T-helper 1 cell treated with Interleukin-12 subunit alpha and Interleukin-12 subunit beta and Interleukin-4 antibody, amounts not matched to agents 30 ng/mL and 1 ng/mL, for 36 hours (primary cell): ENCODE data around the gene SUSD6. TPM values are rescaled to one million over a fixed set of nuclear protein-coding genes. Genes with fewer than 3 reads are reported as not detected.

Source experiments
- intact Hi-C: fragments of 100-400 bp; cut with micrococcal nuclease; formaldehyde crosslinking; loops from one replicate; pipeline ENCODE4 v1.15.1; 2024
- total RNA-seq: library from RNA; stranded (reverse); gene quantifications from 2 replicates; pipeline ENCODE4 v1.2.3, GENCODE V29; 2022

SUSD6 gene
- total RNA-seq, 1 donor from 2014 or later = 106 TPM

- intact Hi-C loops = loop anchor here (1.0 kb wide), 1 partner anchor 8 kb away; no protein-coding TSS in a partner anchor
Observed at GRCh38 chr14:69667938-69668335, 56.5 kb downstream of the SUSD6 start.

DNA sequence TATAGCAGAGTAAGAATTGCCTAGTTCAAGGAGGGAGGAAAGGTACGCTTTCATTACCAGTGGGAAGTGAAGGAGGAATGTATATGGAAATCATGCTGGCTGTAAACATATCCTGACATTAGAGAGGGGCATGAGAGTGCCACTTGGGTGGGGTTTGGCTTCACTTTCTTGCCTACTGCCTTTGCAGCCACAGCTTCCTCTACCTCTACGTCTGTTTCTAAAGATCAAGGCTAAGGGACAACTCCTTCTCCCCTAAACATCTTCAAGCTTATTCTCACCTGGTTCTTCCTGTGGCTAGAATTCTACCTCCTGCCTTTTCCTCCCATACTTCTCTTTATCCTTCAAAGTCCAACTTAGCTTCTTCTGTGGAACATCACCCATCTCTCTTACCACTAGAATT lies 58.0 kb downstream of the SUSD6 start:
- intact Hi-C loops = loop anchor here (1.0 kb wide), 1 partner anchor 8 kb away; no protein-coding TSS in a partner anchor

DNA sequence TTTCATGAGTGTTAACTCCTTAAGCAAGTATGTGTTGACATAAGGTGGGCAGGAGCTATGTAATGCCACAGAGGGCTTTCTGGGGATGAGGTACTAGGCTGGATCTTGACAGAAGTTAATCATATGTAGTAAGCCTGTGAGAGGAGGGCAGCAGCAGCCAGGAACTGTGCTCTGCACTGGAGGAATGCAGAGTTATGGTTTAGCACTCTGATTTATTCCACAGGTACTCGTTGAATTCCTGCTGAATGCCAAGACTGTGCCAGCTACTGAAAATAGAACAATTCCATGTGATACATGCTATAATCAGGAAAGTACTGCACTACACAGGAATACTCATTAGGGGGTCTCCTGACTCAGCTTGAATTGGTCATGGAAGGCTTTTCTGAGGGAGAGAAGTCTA lies 58.7 kb downstream of the SUSD6 start:
- intact Hi-C loops = no loop called here

DNA sequence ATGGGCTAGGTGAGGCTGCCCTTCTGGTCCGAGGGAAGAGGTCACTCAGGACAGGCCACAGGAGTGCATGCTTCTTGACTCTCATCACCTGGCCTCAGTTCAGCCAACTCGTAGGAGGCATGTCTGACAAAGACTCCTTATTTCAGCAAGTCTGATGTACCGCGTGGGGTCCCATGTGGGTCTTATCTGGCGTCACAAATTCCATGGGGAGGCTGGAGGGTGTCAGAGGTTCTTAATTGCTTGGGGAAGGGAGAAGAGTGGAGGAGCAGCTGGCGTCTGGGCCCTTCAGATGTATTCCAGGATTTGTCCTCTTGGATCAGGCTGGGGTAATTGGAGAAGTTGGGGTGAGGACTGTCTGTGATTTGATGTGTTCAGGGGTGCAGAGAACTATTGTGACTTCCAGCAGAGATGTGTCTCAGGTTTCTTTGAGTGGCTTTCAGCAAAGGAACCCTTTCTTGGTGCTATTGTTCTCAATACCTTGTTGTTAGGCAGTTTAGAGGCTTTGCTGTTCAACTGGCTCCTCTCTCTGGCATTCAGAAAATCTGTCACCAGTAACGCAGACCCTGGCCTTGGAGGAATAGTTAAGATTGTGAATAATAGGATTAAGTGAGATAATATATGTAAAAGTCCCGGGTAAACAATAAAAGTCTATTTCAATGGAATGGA lies 60.1 kb downstream of the SUSD6 start:
- intact Hi-C loops = no loop called here

- intact Hi-C loops = no loop called here
Observed at GRCh38 chr14:69672356-69672755, 61.0 kb downstream of the SUSD6 start.

- intact Hi-C loops = loop anchor here (1.0 kb wide), 4 partner anchors 9 to 58 kb away; no protein-coding TSS in a partner anchor
Observed at GRCh38 chr14:69673104-69673503, 61.7 kb downstream of the SUSD6 start.

GRCh38 chr14:69673578-69674305 lies 62.3 kb downstream of the SUSD6 start:
- intact Hi-C loops = loop anchor here (1.0 to 2.0 kb wide), 5 partner anchors 9 to 58 kb away; no protein-coding TSS in a partner anchor

DNA sequence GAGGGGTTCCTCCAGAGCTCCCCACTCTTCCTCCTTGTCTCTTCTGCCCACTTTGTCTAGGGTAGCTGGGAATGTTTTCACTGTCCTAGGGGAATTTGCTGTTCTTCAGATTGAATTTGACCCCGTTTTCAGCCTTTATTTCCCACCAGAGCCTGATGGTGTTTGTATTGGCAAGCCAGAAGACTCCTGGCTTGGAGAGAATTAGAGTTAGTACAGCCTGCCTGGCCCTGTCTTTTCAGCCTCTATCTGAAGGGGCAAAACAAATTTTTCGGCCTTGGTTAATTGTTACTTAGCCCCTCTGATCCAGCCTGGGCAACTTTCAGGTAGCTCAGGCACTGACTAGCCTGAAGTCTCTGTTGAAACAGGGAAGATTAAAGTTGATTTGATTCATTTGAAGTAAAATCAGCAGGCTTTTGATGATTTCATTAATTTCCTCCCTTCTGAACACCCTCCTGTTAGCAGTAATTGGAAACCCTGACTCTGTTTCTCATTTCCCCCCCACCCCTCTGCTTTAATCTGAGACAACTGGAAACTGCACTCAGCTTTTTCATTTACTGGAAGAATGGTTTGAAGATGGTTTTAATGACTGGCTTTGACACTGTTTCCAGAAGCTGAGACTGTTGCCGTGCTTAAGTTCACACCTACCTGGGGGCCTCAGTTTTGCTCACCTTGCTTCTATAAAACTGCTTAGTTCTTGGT lies 63.3 kb downstream of the SUSD6 start:
- intact Hi-C loops = loop anchor here (2.0 kb wide), 1 partner anchor 50 kb away; no protein-coding TSS in a partner anchor

GRCh38 chr14:69675245-69675583 lies 63.8 kb downstream of the SUSD6 start:
- intact Hi-C loops = loop anchor here (2.0 kb wide), 1 partner anchor 50 kb away; no protein-coding TSS in a partner anchor

DNA sequence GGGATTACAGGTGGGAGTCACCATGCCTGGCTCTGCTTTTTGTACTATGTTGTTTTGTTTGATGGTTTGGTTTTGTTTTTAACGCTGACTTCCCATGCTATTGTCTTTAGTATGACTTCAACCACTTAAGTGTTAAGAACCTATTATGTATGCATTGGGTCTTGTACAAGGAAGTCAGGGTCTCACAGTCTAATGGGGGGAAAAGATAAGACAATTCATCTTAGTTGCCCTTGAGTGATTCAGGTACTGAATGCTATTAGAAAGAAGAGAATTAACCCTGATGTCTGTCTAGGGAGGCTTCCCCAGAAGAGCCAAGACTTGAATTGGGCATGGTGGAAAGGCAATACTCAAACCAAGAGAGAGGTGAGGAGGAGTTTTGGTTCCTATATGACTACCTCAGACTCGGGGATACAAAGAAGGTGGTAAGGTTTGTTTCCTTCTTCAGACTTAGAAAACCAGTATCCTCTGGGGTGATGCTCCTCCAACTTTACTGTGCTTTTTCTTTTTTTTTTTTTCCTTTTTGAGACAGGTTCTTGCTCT lies 64.6 kb downstream of the SUSD6 start:
- intact Hi-C loops = loop anchor here (1.0 to 2.0 kb wide), 7 partner anchors 9 to 883 kb away; partner anchors contain the start of genes SRSF5 and ZFP36L1

- intact Hi-C loops = loop anchor here (1.0 to 2.0 kb wide), 6 partner anchors 9 to 884 kb away; partner anchors contain the start of genes SRSF5 and ZFP36L1
Observed at GRCh38 chr14:69676723-69677122, 65.3 kb downstream of the SUSD6 start.

DNA sequence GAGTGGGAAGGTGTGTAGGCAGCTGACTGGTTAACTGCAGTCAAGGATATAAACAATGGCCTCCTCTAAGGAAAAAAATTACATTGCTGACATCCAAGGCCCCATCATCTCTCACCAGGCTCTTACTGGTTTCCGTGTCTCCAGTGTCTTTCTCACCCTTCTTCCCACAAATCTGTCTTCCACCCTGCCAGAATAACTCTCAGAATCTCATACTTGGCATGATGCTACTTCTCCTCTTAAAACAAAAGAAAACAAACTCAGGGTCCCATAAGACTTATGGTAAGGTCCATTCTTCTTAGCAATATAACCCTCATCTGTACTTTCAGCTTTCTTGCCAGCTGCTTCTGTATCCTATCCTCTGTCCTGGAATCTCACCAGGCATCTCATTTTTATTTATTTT lies 68.9 kb downstream of the SUSD6 start:
- intact Hi-C loops = loop anchor here (10.0 kb wide), 2 partner anchors 285 to 525 kb away; partner anchors contain the start of genes DCAF5, ERH and SLC39A9

DNA sequence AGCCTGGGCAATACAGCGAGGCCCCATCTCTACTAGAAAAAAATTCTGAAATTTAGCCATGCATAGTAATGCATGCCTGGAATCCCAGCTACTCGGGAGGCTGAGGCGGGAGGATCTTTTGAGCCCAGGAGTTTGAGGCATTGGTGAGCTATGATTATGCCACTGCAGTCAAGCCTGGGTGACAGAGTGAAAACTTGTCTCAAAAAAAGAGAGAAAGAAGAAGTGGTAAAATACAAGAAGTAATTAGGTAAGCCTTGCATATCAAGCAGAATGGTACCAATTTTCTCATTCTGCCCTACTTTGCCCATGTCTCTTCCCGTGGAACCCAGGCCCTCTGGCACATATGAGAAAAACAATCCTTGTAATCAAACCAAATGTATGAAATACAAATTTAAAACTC lies 70.7 kb downstream of the SUSD6 start:
- intact Hi-C loops = loop anchor here (1.0 to 10.0 kb wide), 5 partner anchors 9 to 527 kb away; partner anchors contain the start of genes DCAF5, ERH and SLC39A9

DNA sequence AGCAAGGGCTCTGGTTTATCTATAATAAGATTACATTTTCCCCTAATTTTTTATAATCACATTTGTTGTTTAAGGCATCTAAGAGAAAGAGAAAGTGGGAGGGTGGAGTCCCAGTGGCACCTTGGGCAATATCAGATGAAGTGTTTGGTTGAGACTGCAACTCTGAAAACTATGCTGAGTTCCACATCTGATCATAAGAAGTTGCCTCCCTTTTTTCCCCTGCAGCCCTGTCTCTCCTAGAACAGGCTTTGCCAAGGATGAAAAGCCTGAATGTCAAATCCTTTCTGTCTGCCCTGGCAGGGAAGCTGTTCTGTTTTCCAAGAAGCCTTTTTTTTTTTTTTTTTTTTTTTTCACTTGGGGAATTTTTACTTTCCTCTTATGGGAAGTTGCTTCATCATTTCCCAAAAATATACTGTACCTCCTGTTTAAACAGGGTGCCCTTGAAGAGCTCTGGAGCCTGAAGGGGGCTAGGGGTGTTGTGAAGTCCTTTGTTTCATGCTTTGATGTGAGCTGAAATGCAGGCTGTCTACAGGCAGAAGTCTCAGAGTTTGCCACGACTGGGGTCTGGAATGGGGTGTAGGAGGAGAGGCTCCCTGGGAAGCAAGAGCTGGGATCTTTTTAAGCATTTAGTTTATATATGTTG lies 71.3 kb downstream of the SUSD6 start:
- intact Hi-C loops = loop anchor here (1.0 to 10.0 kb wide), 5 partner anchors 9 to 528 kb away; partner anchors contain the start of genes DCAF5, ERH and SLC39A9

- intact Hi-C loops = loop anchor here (2.0 to 10.0 kb wide), 3 partner anchors 19 to 529 kb away; partner anchors contain the start of genes DCAF5, ERH and SLC39A9
Observed at GRCh38 chr14:69683971-69684370, 72.6 kb downstream of the SUSD6 start.

DNA sequence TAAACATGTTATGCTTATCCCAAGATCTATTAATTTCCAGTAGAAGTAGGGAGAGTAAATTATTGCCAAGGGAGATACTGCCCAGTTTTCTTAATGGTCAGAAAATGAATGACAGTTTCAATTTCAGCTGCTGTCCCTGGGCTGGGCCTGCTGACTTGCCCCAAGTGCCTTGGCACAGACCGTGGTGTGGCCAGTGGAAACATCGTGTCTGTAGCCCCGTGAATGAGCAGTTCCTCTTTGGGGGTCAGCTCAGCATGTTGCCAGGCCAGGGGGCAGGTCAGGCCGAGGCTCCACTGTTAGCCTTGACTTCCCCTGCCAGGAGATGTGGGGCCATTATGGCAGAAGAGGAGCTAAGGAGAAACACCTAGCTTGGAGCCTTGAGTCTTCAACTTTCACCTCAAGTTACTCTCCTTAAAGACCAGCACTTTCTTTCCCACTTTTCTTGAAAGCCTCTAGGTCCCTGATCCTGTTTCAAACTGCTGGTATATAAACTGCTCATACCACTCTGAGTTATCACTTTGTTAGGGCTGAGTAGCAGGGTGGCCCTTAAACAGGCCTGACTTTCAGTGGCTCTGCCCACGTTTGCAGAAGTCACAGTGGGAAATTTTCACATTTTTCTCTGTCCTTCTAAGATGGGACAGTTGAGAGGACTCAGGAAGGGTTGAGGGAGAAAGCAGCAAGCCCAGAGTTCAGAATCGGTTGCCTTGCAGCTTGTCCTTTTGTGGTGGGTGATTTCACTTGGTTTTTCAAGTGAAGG lies 73.2 kb downstream of the SUSD6 start:
- intact Hi-C loops = loop anchor here (1.0 to 10.0 kb wide), 8 partner anchors 8 to 530 kb away; partner anchors contain the start of genes DCAF5, ERH, SLC39A9 and SRSF5

DNA sequence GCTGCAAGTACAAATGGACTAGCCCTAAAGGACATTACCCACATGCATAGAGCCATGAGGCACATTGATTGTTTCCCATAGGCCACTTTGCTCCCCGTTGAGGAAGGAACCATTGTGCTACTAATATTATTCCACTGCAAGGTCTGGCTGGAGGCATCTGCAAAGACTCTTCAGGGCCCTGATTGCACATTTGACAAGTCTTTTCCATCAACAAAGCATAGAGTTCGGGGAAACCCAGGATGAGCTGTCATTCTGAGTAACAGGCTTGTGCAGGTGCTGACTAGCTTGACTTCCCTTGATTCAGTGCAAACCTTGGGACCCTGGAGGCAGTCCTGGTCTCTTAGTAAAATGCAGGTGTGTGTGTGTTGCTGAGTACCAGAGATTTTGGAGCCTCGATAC lies 73.8 kb downstream of the SUSD6 start:
- intact Hi-C loops = loop anchor here (1.0 to 10.0 kb wide), 8 partner anchors 9 to 530 kb away; partner anchors contain the start of genes DCAF5, ERH, SLC39A9 and SRSF5

DNA sequence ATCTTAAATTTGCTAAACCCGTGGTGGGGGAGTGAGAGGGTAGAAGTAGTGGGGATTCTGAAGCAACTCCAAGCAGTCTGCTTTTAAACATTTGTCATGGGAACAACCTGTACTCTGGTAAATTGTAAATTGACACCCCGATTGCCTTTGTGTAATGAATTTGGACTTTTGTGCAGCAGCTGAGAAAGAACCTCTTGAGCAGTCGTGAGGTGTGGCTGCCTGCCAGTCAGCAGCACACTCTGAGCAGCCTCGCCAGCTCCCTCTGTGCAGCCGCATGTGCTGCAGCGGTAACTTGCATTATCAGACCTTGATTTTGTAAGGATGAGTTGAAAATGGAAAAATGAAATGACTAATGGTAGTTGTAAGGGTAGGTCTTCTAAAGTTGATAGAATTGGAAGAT lies 74.3 kb downstream of the SUSD6 start:
- intact Hi-C loops = loop anchor here (1.0 to 10.0 kb wide), 8 partner anchors 9 to 531 kb away; partner anchors contain the start of genes DCAF5, ERH, SLC39A9 and SRSF5

DNA sequence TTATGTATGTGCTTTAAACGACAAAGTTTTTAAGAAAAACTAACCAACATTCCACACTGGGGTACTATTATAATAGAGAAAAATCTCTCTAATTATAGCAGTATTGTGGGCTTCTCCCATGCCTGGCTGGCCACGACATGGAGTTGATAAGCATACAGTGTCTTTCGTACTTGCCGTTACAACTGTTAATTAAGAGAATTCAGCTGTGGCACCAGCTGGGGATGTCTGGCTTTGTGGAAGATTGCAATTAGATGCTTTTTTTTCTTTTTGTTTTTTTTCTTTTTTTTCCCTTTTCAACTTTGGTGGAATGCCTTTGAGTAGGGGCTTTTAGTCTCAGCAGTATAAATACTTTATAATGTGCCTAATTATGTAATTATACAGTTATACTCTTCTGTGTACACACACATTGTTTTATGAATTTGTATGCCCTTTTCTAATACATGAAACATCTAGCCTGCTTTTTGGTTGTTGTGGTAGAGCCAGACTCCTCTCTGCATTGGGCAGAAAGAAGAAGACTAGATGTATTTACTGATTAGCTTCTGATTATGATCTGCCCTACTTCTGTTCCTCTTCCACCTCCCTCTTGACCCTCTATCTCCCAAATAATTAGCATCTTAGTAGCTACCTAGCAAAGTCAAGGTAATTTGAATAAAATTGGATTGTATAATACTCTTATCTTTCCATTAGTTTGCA lies 76.4 kb downstream of the SUSD6 start:
- intact Hi-C loops = loop anchor here (10.0 kb wide), 2 partner anchors 293 to 533 kb away; partner anchors contain the start of genes DCAF5, ERH and SLC39A9
